NCI-H1694 treated with DMSO at 0.1 percent for 48 hours (cell line): ENCODE results near the gene MGAT4A.
"Not testable (repeated sequence)": the region's sequence is repeated elsewhere in the genome, so short reads cannot be mapped to it uniquely, and the experiment has no call there.

ENCODE experiments used
- DNase-seq: peaks from one replicate; lab custom pipeline; 2025; lab: John Stamatoyannopoulos, UW

The MGAT4A gene

DNA sequence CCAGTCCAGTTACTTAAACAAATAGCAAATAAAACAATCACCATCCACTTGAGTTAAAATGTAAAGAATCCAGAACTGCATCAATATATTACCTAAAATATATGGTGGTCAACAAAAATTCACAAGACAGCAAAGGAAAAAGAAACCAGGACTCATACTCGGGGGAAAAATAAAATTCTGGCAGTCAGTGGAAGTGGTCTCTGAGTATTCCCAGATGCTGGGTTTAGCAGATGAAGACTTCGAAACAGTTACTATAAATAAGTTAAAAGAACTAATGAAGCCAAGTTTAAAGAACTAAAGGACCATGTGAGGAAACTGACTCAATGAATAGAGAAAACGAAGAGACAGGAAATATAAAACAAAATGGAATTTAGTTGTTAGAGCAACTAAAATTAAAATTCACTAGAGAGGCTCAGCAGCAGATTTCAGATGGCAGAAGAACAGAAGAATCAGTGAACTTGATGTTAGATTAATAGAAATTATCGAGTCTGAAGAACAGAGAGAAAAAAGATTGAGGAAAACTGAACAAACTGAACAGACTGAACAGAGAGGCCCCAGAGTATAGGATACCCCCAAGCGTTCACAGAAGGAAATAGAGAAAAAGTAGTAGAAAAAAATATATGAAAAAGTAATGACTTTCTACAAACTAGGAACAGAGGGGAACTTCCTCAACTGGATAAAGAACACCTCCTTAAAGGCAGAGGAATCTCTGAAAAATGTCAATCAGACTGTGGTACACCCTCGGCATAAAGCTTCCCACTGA is 27.9 kb downstream of the MGAT4A start:
- no peak for DNase-seq

DNA sequence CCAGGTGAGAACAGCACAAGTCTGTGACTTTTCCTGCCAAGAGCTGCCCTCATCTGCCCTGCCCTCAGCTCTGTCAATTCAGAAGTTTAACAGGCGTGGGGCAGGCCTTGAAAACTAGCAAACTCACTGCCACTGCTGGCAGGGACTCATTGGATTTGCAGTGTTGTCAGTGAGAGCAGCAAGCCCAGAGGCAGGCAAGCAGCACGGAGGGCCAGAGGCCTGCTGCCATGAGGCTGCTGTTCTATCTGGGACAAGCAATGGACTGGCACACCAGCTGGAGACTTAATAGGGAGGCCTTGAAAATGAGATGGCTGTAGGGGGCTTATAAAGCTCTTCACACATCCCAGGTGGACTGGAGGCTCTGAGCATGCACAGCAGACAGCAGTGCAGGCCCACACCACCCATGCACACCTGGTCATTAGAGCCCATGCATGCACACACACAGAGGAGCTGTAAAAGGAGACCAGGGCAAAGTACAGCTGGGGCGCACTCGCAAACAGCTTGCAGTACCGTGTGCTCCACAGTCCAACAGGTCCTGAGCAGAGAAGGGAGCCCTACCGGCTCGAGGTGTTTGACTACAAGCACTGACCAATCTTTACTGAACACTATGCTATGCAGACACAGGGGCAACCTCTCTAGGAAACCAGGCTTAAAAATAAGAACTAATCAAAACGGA is 28.7 kb downstream of the MGAT4A start:
- DNase-seq, result no peak

DNA sequence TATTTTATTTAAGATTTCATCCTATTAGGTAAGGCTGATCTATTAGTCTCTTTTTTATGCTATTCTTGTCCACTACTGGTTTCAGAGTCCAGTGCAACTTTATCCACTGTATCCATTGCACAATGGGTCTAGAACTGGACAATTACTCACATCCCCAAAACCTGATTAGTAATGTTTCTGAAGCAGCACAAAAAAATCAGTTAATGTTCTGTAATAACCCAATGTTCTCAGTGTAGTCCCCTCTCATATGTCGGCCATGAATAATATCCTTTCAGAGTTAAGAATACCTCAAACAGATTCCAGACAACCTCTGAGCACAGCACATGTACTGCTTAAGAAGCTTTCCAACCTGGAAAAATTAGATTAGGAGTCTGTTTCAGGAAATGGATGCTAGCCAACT is 29.7 kb downstream of the MGAT4A start:
- DNase-seq, result no peak

DNA sequence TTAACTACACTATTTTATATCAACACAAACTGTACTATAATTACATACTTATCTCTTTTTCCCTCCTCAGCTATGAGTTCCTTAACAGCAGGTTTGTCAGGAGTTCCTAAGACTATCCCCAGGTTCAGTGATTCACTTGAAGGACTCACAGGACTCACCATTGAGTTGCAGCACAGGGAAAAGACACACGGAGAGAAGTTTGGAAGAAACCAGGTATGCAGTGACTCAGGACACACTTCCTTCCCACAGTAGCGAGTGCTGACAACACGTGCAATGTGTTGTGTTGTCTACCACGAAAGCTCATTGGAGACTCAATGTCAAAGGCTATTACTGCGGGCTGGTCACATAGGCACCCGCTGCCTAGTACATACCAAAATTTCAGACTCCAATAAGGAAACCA is 32.0 kb downstream of the MGAT4A start:
- DNase-seq, result no peak

DNA sequence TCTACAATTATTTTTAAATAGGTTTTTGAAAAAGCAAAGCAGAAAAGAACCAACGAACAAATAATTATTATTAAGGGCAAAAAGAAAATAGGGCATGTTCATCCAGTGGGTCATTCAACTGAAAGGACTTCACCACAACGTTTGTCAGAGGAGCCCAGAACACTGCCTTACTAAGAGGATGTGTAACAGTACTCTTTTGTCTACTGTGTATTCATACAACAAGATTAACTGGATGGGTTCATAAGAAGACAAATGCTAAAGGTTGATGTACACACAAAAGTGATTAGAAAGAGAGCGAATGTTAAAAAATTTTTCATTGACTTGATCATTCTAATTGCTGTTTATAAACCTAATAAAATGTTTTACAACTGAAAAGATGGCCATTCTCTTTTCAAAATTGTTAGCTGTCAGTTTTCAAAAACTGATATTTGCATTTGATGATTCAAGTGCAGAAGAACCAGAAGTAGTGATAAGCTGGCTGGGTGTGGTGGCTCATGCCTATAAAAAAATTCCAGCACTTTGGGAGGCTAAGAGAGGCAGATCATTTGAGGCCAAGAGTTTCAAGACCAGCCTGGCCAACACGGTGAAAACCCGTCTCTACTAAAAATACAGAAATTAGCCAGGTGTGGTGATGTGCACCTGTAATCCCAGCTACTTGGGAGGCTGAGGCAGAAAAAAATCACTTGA is 33.1 kb downstream of the MGAT4A start:
- no peak for DNase-seq

DNA sequence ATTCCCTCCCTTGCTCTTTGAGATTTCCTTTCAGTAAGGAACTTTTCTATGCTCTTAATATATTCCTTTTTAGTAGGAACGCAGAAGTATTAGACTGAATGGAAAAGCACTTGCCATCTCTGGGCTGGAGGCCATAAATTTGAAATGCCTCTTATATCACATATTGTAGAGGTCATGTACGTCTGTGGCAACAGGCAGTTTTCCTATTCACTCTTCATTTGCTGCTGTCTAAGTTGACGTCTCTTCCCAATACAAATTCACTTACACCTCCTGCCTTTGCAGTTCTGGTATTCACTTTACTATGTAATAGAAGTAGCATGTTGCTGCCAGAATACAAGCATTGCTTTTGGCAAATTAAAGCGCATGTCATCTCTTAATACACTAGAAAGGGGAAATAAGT is 34.7 kb downstream of the MGAT4A start:
- no peak for DNase-seq

DNA sequence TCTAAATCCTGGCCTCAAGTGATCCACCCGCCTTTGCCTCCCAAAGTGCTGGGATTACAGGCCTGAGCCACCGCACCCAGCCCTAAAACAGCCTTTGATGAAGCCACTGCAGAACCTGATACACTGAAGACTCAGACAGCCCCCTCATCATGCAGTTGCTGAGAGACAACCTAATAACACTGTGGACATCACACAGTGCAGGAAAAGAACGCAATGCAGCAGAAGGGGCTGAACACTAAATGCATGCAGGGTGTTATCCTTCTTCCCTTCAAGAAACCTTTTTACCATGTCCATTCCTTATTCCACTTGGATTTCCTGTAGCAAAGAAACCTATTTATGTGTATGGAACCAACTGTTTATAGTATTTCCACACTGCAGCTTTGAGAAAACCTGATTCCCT is 35.7 kb downstream of the MGAT4A start:
- DNase-seq, result no peak

DNA sequence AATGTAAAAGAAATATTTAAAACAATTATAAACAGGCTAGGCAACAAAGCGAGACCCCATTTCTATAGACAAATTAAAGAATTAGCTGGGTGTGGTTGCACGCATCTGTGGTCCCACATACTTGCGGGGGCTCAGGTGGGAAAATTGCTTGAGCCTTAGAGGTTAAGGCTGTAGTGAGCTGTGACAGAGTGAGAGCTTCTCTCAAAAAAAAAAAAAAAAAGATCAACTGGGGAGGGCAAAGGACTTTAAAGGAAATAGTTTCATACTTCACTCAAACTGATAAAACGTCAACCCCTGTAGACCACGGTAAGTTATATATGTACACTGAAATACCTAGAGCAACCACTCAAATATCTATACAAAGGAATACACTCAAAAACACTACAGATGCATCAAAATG is 37.5 kb downstream of the MGAT4A start:
- no peak for DNase-seq

DNA sequence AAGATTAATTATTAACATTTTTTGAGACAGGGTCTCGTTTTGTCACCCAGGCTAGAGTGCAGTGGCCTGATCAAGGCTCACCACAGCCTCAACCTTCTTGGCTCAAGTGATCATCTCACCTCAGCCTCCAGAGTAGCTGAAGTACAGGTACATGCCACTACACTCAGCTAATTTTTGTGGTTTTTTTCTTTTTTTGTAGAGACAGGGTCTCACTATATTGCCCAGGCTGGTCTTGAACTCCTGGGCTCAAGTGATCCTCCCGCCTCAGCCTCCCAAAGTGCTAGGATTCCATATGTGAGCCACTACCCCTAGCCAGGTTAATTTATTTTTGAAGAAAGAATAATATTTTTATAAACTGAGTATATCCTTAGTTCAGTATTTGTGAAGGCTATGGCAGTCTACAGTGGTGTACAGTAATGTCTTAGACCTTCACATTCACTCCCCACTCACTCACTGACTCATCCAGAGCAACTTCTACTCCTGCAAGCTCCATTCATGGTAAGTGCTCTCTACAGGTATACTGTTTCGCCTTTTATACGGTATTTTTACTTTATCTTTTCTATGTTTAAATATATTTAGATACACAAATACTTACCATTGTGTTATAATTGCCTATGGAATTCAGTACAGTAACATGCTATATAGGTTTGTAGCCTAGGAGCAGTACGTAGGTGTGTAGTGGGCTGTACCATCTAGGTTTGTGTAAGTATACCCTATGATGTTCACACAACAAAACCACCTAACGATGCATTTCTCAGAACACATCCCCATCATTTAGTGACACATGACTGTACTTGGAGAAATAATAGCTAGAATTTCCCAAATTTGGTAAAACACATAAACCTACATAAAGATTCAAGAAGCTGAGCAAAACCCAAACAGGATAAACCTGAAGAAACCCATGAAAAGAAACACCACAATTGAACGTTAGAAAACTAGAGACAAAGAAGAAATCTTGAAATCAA is 38.6 kb downstream of the MGAT4A start:
- no peak for DNase-seq

DNA sequence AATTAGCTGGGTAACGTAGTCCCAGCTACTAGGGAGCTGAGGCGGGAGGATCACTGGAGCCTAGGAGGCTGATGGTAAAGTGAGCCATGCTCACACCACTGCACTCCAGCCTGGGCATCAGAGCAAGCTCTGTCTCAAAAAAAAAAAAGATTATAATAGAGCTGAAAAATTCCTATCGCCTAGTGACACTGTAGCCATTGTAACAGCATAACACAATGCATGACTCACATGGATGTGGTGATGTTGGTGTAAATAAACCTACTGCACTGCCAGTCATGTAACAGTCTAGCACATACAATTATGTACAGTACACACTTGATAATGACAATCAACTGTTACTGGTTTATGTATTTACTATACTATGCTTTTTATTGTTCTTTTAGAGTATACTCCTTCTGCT is 39.6 kb downstream of the MGAT4A start:
- DNase-seq, result no peak

DNA sequence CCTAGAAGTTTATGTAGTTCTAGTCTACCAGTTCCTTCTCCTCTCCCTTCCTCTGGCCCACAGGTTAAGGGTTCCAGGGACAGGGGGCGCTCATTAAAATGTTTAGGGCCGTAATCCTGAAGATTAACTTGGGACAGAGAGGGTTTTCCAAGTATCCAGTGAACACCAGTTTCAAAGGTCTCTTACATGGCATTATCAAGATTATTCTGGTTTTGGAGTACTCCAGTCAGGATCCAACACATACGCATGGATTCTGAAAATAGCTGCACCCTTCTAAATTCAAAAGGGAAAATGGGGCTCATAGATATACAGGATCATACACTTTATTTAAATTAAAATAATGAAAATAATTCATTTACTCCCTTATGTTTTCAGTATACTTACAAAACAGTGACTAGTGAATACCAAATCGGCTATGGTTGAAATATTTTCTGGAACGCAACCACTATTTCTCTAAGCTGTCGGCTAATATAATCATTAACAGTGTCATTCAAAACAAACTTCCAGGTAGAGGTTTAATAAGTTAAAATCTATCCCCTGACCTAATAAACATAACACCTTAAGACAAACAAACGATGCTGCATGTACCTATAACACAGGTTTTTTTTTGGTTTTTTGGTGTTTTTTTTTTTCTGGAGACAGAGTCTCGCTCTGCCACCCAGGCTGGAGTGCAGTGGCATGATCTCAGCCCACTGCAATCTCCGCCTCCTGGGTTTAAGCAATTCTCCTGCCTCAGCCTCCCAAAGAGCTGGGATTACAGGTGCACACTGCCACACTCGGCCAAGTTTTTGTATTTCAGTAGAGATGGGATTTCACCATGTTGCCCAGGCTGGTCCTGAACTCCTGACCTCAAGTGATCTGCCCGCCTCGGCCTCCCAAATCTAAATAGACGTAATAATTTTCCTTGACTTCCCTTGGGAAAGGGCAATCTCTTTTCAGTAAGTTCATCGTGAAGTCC is 44.7 kb downstream of the MGAT4A start:
- no peak for DNase-seq

DNA sequence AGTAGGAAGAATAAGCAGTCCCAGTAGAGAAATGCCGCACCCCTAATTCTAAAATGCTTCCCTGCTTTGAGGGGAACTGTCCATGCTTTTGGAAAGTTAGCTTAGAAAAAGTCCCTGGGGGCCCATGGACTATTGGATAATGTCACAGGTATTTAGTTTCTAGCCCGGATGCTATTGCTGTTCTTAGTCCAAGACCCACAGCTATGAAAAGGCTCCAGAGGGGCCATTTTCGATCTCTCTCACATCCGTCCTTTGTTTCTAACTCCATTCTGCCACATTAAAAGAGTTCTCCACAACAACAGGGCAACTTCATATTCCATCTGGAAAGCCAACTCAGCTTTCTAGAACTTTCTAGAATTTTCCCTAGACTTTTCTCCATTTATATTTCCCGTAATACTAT is 47.2 kb downstream of the MGAT4A start:
- DNase-seq, result no peak

DNA sequence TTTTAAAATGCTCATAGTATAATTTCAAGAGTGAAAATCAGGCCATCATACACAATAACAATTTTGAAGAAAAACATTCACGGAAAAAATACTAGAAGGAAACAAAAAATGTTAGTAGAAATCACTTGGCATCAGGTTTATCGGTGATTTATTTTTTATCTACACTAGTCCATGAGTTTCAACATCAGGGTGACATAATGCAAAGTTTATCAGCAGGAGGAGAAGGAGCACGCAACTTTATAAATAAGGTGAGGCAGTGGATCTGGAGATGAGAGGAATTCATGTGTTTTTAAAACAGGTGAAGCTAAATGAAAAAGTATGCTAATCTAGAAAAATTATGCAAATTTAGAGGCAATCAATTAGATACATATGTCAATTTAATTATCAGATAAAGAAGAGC is 54.2 kb downstream of the MGAT4A start:
- no peak for DNase-seq

DNA sequence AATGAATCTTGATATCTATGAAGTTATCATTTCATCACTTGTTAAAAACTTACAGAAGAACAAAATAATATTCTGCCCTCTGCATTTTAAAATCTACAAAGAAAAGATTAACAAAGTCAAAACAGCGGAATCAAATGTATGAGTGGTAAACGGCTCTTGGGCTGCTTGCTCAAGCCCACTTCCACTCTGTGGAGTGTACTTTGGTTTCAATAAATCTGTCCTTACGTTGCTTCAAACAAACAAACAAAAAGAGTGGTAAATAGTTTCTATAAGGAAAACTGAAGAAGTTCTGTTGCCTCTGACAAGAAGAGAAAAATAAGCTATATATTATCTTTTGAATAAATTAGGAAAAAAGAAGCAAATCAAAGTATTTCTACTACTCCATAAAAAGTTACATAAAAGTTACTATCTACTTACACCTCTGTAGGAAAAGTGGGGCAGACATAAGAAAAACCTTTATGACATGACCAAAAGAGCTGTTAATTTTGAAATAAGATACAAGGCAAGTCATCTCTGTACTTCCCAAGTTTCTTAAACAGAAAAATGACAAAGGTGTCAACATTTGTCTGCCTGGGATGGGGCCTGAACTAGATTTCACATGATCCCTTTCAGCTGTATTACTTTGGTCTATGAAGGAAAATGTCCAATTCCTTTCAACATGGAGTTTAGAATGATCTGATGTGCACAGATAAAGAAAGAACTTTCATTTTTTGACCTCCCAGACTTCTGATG is 56.5 kb downstream of the MGAT4A start:
- no peak for DNase-seq

DNA sequence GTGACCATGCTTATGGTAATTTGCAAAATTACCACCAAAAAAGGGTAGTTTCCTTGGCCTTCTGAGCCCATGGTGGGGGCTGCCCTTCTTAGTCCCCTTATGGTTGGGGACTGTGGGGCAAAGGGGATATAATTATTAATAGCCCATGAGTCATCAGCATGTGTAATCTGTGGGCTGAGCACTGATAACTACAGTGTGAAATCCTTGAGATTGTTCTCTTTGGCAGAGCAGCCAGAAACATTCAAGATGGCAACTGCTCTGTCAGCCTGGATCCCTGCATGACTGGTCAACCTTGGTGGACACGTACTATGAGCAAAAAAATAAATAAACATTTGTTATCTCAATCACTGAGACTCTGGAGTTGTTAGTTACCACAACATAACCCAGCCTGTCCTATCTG is 61.3 kb downstream of the MGAT4A start:
- DNase-seq, result no peak

DNA sequence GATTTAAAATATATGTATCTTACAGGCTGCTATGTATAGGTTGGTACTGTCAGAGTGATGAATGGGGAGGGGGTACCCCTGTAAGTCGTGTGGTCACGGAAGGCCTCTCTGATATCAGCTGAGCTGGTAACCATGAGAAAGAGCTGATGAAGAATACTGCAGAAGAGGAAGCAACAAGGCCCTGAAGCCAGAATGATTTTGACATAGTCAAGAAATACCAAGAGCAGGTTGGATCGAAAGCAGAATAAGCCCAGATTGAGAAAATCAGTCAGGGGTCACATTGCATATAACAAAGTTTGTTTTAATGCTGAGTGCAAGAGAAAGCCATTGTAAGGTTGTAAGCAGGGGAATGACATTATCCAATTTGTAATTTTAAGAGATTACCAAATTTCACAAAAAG is 65.3 kb downstream of the MGAT4A start:
- DNase-seq, result no peak

DNA sequence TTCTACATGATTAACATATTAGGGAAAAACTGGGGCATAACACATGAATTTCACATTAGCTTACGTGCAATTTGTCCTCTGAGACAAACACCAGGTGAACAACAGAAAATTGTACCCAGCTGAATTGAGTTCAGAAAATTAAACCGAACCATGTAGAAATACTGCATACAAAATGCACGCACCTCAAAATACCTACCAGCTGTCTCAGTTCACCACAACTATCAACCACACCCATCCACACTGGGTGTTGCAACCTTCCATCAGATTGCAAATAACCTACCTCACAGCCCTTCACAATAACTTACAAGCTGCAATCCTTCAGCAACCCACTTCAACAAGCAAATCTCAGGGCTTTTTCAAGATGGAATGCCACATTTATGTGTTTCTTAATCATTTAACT is 66.6 kb downstream of the MGAT4A start:
- DNase-seq, result no peak

DNA sequence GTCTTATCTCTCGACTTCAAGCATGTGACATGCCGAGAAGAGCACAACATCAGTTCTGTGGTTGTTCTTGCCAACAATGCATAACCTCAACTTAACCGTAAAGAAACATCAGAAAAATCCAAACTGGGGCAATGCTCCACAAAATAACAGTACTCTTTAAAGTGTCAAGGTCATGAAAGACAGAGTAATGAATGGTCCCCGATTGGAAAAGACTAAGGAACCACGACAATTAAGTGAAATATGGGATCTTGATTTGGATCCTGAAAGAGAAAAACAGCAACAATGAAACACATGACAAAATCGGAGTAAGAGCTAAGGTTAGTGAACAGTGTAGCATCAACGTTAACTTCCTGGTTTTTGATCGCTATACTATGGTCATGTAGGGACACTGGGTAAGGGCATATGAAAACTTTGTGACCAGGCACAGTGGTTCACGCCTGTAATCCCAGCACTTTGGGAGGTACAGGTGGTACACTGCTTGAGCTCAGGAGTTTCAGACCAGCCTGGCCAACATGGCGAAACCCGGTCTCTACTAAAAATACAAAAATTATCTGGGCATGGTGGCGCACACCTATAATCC is 67.3 kb downstream of the MGAT4A start:
- DNase-seq, result no peak

DNA sequence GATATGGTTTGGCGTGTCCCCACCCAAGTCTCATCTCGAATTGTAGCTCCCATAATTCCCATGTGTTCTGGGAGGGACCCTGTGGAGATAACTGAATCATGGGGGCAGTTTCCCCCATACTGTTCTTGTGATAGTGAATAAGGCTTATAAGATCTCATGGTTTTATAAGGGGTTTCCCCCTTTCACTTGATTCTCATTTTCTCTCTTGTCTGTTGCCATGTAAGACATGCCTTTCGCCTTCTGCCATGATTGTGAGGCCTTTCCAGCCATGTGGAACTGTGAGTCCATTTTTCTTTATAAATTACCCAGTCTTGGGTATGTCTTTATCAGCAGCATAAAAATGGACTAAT is 71.5 kb downstream of the MGAT4A start:
- not testable (repeated sequence) for DNase-seq
